ENCODE measurements around the gene FBXO21.

- TF ChIP-seq POLR2A (IDR thresholded peaks at IDR 0.05) (no peak), CTCF (IDR thresholded peaks at IDR 0.05) (no peak)
Measured at GRCh38 chr12:117192057-117192456, 1.8 kb upstream of the FBXO21 start.
